HepG2 (cell line): ENCODE measurements around the gene RAN. TPM values are rescaled to one million over a fixed set of nuclear protein-coding genes. Genes with fewer than 3 reads are reported as not detected.

Experiments used
- CERS6 ChIP-seq: sonication (generic); formaldehyde crosslinking; IDR thresholded peaks from 2 replicates; pipeline ENCODE4 v1.5.0; 2020; ENCODE audit warnings: missing genetic modification reagents
- ELF3 ChIP-seq: IDR thresholded peaks from 2 replicates; pipeline ENCODE4 v1.6.1; 2016; ENCODE audit warnings: missing genetic modification reagents, missing compliant biosample characterization
- HDAC2 ChIP-seq: sonication (generic); formaldehyde crosslinking; IDR thresholded peaks from 2 replicates; pipeline ENCODE4 v1.4.0; 2020; ENCODE audit warnings: missing genetic modification reagents
- HINFP ChIP-seq: sonication (generic); formaldehyde crosslinking; IDR thresholded peaks from 2 replicates; pipeline ENCODE4 v1.4.0; 2020; ENCODE audit warnings: low read depth, mild to moderate bottlenecking, missing genetic modification reagents
- HNRNPLL ChIP-seq: fragments of 200-400 bp; formaldehyde crosslinking; IDR thresholded peaks from 2 replicates; pipeline ENCODE4 v1.6.1; 2017; ENCODE audit warnings: mild to moderate bottlenecking, low read depth, low read length; ENCODE audit not compliant: poor library complexity, severe bottlenecking
- KAT2B ChIP-seq: fragments of 150-350 bp; IDR thresholded peaks from 2 replicates; pipeline ENCODE4 v1.6.1; 2014; ENCODE audit warnings: low read depth, low read length, borderline replicate concordance
- KMT2B ChIP-seq: IDR thresholded peaks from 2 replicates; pipeline ENCODE4 v1.6.1; 2016; ENCODE audit warnings: missing genetic modification reagents, missing compliant biosample characterization
- MAF1 ChIP-seq: sonication (generic); formaldehyde crosslinking; IDR thresholded peaks from 2 replicates; pipeline ENCODE4 v1.5.0; 2020; ENCODE audit warnings: missing genetic modification reagents, borderline replicate concordance
- MED13 ChIP-seq: sonication (generic); formaldehyde crosslinking; IDR thresholded peaks from 2 replicates; pipeline ENCODE4 v1.5.0; 2020; ENCODE audit warnings: missing genetic modification reagents
- MTF1 ChIP-seq: sonication (generic); formaldehyde crosslinking; IDR thresholded peaks from 2 replicates; pipeline ENCODE4 v1.5.0; 2020; ENCODE audit warnings: missing genetic modification reagents
- SCMH1 ChIP-seq: sonication (generic); formaldehyde crosslinking; IDR thresholded peaks from 2 replicates; pipeline ENCODE4 v1.9.0; 2021; ENCODE audit warnings: missing genetic modification reagents, mild to moderate bottlenecking, borderline replicate concordance
- SIX4 ChIP-seq: sonication (generic); formaldehyde crosslinking; IDR thresholded peaks from 2 replicates; pipeline ENCODE4 v1.4.0; 2020; ENCODE audit warnings: missing genetic modification reagents
- STAG1 ChIP-seq: sonication (generic); formaldehyde crosslinking; IDR thresholded peaks from 2 replicates; pipeline ENCODE4 v1.4.0; 2020; ENCODE audit warnings: missing genetic modification reagents
- ZNF18 ChIP-seq: sonication (generic); formaldehyde crosslinking; IDR thresholded peaks from 2 replicates; pipeline ENCODE4 v1.8.0; 2022; ENCODE audit warnings: mild to moderate bottlenecking, missing genetic modification reagents; ENCODE audit not compliant: insufficient replicate concordance
- ZNF207 ChIP-seq: fragments of 450-650 bp; IDR thresholded peaks from 2 replicates; pipeline ENCODE4 v1.6.1; 2016; ENCODE audit warnings: antibody characterized with exemption, borderline replicate concordance
- ZNF30 ChIP-seq: sonication (generic); formaldehyde crosslinking; IDR thresholded peaks from 2 replicates; pipeline ENCODE4 v1.5.0; 2020; ENCODE audit warnings: mild to moderate bottlenecking, missing genetic modification reagents
- ZNF367 ChIP-seq: sonication (generic); formaldehyde crosslinking; IDR thresholded peaks from 2 replicates; pipeline ENCODE4 v1.4.0; 2020; ENCODE audit warnings: missing genetic modification reagents, borderline replicate concordance
- ZNF510 ChIP-seq: sonication (generic); formaldehyde crosslinking; IDR thresholded peaks from 2 replicates; pipeline ENCODE4 v1.4.0; 2020; ENCODE audit warnings: low read depth, mild to moderate bottlenecking, missing genetic modification reagents
- ZNF878 ChIP-seq: sonication (generic); formaldehyde crosslinking; IDR thresholded peaks from 2 replicates; pipeline ENCODE4 v1.8.1; 2023; ENCODE audit warnings: mild to moderate bottlenecking, missing genetic modification reagents, moderate library complexity
- ZSCAN25 ChIP-seq: sonication (generic); formaldehyde crosslinking; IDR thresholded peaks from 2 replicates; pipeline ENCODE4 v1.8.0; 2022; ENCODE audit warnings: mild to moderate bottlenecking, missing genetic modification reagents
- polyA plus RNA-seq, 8 experiments: library from polyadenylated mRNA; depleted of rRNA in 3 of 8; stranded (reverse) in 7 of 8; unstranded in 1 of 8; fragments of >200 nt; fragmentation: Illumina TruSeq in 4 of 8; extraction: Trizol in 4 of 8; gene quantifications; 2 replicates each; pipeline versions ENCODE4 v1.2.1 to v1.2.3, GENCODE V29; 2011 to 2016; ENCODE audit warnings: low read depth in 4 of 8, missing spikeins in 1 of 8, mixed read lengths in 1 of 8; ENCODE audit not compliant: insufficient read depth in 1 of 8
- total RNA-seq, 5 experiments: library from RNA; depleted of rRNA; stranded (reverse); fragments of >200 nt; fragmentation: Illumina TruSeq; extraction: Trizol; gene quantifications; 2 replicates each; pipeline ENCODE4 v1.2.3, GENCODE V29; 2016; ENCODE audit warnings: low read depth in 1 of 5
- TF ChIP-seq, protein P1 (sequence below): sonication (generic); formaldehyde crosslinking; IDR thresholded peaks from 2 replicates; pipeline ENCODE4 v1.5.0; 2020; ENCODE audit warnings: missing genetic modification reagents
- TF ChIP-seq, protein P2 (sequence below): sonication (generic); formaldehyde crosslinking; conservative IDR thresholded peaks from 2 replicates; pipeline ENCODE4 v1.4.0; 2020; ENCODE audit warnings: missing genetic modification reagents

The RAN gene
- total and polyA plus RNA-seq, 2 of the 13 experiments (the other 11 are each of a cell fraction or from before 2014, with no cell fraction given) = 1,335 to 1,630 TPM

- no peak for TF ChIP-seq ZNF30 (CRISPR knock-in tag)
- TF ChIP-seq HDAC2 = no peak
- TF ChIP-seq, protein P1, sequence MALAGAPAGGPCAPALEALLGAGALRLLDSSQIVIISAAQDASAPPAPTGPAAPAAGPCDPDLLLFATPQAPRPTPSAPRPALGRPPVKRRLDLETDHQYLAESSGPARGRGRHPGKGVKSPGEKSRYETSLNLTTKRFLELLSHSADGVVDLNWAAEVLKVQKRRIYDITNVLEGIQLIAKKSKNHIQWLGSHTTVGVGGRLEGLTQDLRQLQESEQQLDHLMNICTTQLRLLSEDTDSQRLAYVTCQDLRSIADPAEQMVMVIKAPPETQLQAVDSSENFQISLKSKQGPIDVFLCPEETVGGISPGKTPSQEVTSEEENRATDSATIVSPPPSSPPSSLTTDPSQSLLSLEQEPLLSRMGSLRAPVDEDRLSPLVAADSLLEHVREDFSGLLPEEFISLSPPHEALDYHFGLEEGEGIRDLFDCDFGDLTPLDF (CRISPR knock-in tag) = no peak
- no peak for TF ChIP-seq ZNF367 (CRISPR knock-in tag)
- no peak for TF ChIP-seq ZNF878
- no peak for TF ChIP-seq ZNF18 (CRISPR knock-in tag)
- TF ChIP-seq MED13 (CRISPR knock-in tag) = no peak
- TF ChIP-seq ELF3 = no peak
- no peak for TF ChIP-seq ZNF207
- TF ChIP-seq HINFP = no peak
- no peak for TF ChIP-seq ZNF510 (CRISPR knock-in tag)
- TF ChIP-seq STAG1 (CRISPR knock-in tag) = peak; percentile 99
- TF ChIP-seq MTF1 (CRISPR knock-in tag) = no peak
- TF ChIP-seq SIX4 (CRISPR knock-in tag) = no peak
- TF ChIP-seq, protein P2, sequence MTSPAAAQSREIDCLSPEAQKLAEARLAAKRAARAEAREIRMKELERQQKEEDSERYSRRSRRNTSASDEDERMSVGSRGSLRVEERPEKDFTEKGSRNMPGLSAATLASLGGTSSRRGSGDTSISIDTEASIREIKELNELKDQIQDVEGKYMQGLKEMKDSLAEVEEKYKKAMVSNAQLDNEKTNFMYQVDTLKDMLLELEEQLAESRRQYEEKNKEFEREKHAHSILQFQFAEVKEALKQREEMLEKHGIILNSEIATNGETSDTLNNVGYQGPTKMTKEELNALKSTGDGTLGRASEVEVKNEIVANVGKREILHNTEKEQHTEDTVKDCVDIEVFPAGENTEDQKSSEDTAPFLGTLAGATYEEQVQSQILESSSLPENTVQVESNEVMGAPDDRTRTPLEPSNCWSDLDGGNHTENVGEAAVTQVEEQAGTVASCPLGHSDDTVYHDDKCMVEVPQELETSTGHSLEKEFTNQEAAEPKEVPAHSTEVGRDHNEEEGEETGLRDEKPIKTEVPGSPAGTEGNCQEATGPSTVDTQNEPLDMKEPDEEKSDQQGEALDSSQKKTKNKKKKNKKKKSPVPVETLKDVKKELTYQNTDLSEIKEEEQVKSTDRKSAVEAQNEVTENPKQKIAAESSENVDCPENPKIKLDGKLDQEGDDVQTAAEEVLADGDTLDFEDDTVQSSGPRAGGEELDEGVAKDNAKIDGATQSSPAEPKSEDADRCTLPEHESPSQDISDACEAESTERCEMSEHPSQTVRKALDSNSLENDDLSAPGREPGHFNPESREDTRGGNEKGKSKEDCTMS (CRISPR knock-in tag) = no peak
- no peak for TF ChIP-seq KAT2B
- no peak for TF ChIP-seq HNRNPLL
- no peak for TF ChIP-seq MAF1
- no peak for TF ChIP-seq CERS6 (CRISPR knock-in tag)
- TF ChIP-seq ZSCAN25 (CRISPR knock-in tag) = no peak
- TF ChIP-seq SCMH1 (CRISPR knock-in tag) = no peak
- TF ChIP-seq KMT2B = no peak
Measured at GRCh38 chr12:130916241-130916911, 44.5 kb downstream of the RAN start (continued).
